SK-N-MC (cell line): ENCODE data around the gene ARFRP1.

Experiments used
- EZH2 ChIP-seq: fragments of 200-600 bp; sonication (generic); IDR thresholded peaks from one replicate; pipeline ENCODE4 v1.6.1; 2017; ENCODE audit warnings: antibody characterized with exemption
- POLR2AphosphoS5 ChIP-seq: IDR thresholded peaks from 2 replicates; pipeline ENCODE4 v1.6.1; 2012; ENCODE audit warnings: mild to moderate bottlenecking, low read depth, low read length, borderline replicate concordance

DNA sequence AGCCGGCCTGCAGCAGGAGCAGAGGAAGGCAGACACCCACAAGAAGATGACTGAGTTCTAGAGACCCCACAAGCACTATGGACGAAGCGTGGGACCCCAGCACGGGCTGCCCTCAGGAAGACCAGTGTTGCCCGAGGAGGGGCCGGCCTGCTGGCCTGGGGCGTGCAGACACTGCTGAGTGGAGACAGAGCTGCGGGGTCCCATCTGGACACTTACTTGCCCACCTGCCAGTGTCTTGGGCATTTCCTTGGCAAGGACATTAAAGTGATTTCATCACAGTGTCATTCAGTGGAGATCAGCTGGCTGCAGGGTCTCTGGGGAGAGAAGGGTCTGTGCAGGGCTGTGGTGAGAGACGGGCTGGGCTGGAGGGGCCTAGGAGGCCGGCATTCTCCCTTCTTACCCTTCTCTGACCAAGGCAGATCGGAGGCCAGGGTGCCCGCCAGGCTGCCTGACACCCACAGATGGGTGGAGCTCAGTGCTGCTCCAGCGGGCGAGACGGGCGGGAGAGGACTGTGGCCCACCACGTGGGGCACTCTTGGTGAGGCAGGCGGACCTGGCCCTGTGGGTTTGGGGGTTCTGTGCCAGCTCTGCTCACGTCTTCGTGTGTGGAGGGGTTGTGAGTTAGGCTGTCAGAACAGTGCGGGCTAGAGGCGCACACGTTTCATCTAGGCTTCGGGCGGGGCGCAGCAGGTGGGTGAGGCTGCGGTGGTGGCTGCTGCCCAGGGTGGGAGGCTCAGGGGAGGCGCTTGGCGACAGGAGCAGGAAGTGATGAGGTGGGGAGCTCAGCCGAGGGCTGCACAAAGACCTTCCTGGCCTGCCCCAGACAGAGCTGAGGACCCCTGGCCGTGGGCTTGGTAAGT is 28.3 kb upstream of the ARFRP1 start, which contains the start of gene LIME1:
- TF ChIP-seq EZH2 (no peak), POLR2AphosphoS5 (no peak)
